Measurements from ENCODE around the gene SLC5A4.

DNA sequence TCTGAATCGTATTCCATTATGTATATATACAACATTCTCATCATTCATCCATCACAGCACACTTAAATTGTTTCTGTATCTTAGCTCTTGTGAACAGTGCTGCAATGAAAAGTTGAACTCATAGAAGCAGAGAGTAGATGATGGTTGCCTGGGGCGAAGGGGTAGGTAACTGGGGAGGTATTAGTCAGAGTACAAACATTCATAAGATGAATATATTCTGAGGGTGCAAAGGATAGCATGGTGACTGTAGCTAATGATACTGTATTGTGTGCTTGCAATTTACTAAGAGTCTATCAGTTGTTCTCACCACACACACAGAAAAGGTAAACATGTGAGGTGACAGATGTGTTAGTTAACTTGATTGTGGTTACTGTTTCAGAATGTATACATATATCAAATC, 37.7 kb downstream of the SLC5A4 start:
- TF ChIP-seq, protein P1, sequence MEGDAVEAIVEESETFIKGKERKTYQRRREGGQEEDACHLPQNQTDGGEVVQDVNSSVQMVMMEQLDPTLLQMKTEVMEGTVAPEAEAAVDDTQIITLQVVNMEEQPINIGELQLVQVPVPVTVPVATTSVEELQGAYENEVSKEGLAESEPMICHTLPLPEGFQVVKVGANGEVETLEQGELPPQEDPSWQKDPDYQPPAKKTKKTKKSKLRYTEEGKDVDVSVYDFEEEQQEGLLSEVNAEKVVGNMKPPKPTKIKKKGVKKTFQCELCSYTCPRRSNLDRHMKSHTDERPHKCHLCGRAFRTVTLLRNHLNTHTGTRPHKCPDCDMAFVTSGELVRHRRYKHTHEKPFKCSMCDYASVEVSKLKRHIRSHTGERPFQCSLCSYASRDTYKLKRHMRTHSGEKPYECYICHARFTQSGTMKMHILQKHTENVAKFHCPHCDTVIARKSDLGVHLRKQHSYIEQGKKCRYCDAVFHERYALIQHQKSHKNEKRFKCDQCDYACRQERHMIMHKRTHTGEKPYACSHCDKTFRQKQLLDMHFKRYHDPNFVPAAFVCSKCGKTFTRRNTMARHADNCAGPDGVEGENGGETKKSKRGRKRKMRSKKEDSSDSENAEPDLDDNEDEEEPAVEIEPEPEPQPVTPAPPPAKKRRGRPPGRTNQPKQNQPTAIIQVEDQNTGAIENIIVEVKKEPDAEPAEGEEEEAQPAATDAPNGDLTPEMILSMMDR (IDR thresholded peaks at IDR 0.05; ENCODE audit: low read depth, low read length), result no peak
- no peak for TF ChIP-seq EZH2phosphoT487 (IDR thresholded peaks at IDR 0.05; ENCODE audit: low read depth)
